Measurements from ENCODE around the gene E2F4. TPM values are rescaled to one million over a fixed set of nuclear protein-coding genes. Genes with fewer than 3 reads are reported as not detected.
A peak's percentile ranks its signal among the peaks of the same experiment; 100 is the strongest.

The E2F4 gene
- total and polyA plus RNA-seq, 2 donors (not counting 1 experiment from before 2014, with no cell fraction given) = 42.4 to 59.9 TPM

- TF ChIP-seq CTCF (conservative IDR thresholded peaks at IDR 0.05 in 1 of 2, IDR thresholded peaks at IDR 0.05 in 1 of 2; ENCODE audit: low read depth in 1 of 2, low read length in 2 of 2) = no peak
- TF ChIP-seq EZH2 (IDR thresholded peaks at IDR 0.05; ENCODE audit: low read length, missing control alignments) = no peak
- peaks cover 27% of the 10 kb centered on the region for H3K79me2 ChIP-seq (ENCODE audit: control insufficient read depth, insufficient read depth, low read length)
- peak overlapping the region; percentile 49 to 93 (median 88) for H3K4me3 ChIP-seq (replicated peaks in 1 of 4; ENCODE audit: control extremely low read depth in 1 of 4, insufficient read depth in 1 of 4, low read depth in 3 of 4, low read length in 4 of 4)
Observed at GRCh38 chr16:67192781-67193361, 916 bp downstream of the E2F4 start.

GRCh38 chr16:67193536-67193935 is 1.6 kb downstream of the E2F4 start:
- H3K27me3 ChIP-seq (ENCODE audit: control insufficient read depth, insufficient read depth, low read length) = no peaks in the 10 kb centered on the region
- H3K4me2 ChIP-seq (ENCODE audit: extremely low read depth, insufficient read depth, low read length) = peak overlapping the region; percentile 65
- H3K36me3 ChIP-seq (ENCODE audit: control insufficient read depth, insufficient read depth, low read length) = peaks cover 30% of the 10 kb centered on the region
- no peak overlapping the region for H3K9ac ChIP-seq (ENCODE audit: insufficient read depth, low read length)
- no peak overlapping the region for H3K27ac ChIP-seq (ENCODE audit: insufficient read depth, low read length)
- H3K79me2 ChIP-seq (ENCODE audit: control insufficient read depth, insufficient read depth, low read length) = peaks cover 27% of the 10 kb centered on the region
- no peak for DNase-seq (ENCODE audit: low read depth in 2 of 2)
- peaks cover 19% of the 10 kb centered on the region for H3K4me1 ChIP-seq (ENCODE audit: control insufficient read depth, extremely low read depth, insufficient read depth, low read length)
- H4K20me1 ChIP-seq (ENCODE audit: control insufficient read depth, extremely low read depth, insufficient read depth, low read length) = no peaks in the 10 kb centered on the region
- H3K4me3 ChIP-seq (replicated peaks in 1 of 4; ENCODE audit: control extremely low read depth in 1 of 4, insufficient read depth in 1 of 4, low read depth in 3 of 4, low read length in 4 of 4) = peak overlapping the region in 3 of 4 experiments; percentile 82 to 93 (median 93)
- H3K9me3 ChIP-seq (ENCODE audit: control insufficient read depth, insufficient read depth, low read depth, low read length) = no peaks in the 10 kb centered on the region
- TF ChIP-seq EZH2 (IDR thresholded peaks at IDR 0.05; ENCODE audit: low read length, missing control alignments) = no peak
- no peak for TF ChIP-seq CTCF (conservative IDR thresholded peaks at IDR 0.05 in 1 of 2, IDR thresholded peaks at IDR 0.05 in 1 of 2; ENCODE audit: low read depth in 1 of 2, low read length in 2 of 2)
- H2AFZ ChIP-seq (ENCODE audit: low read length) = no peak overlapping the region

More at GRCh38 chr16:67192781-67193361, 916 bp downstream of the E2F4 start:
- H2AFZ ChIP-seq (ENCODE audit: low read length) = no peak overlapping the region
- H3K27me3 ChIP-seq (ENCODE audit: control insufficient read depth, insufficient read depth, low read length) = no peaks in the 10 kb centered on the region
- no peaks in the 10 kb centered on the region for H3K9me3 ChIP-seq (ENCODE audit: control insufficient read depth, insufficient read depth, low read depth, low read length)
- H3K27ac ChIP-seq (ENCODE audit: insufficient read depth, low read length) = peak overlapping the region; percentile 60
- no peak for DNase-seq (ENCODE audit: low read depth in 2 of 2)
- no peaks in the 10 kb centered on the region for H4K20me1 ChIP-seq (ENCODE audit: control insufficient read depth, extremely low read depth, insufficient read depth, low read length)
- H3K4me2 ChIP-seq (ENCODE audit: extremely low read depth, insufficient read depth, low read length) = peak overlapping the region; percentile 65
- H3K9ac ChIP-seq (ENCODE audit: insufficient read depth, low read length) = peak overlapping the region; percentile 82
- H3K36me3 ChIP-seq (ENCODE audit: control insufficient read depth, insufficient read depth, low read length) = peaks cover 28% of the 10 kb centered on the region
- H3K4me1 ChIP-seq (ENCODE audit: control insufficient read depth, extremely low read depth, insufficient read depth, low read length) = peaks cover 19% of the 10 kb centered on the region

- TF ChIP-seq CTCF (conservative IDR thresholded peaks at IDR 0.05 in 1 of 2, IDR thresholded peaks at IDR 0.05 in 1 of 2; ENCODE audit: low read depth in 1 of 2, low read length in 2 of 2) = no peak
- TF ChIP-seq EZH2 (IDR thresholded peaks at IDR 0.05; ENCODE audit: low read length, missing control alignments) = no peak
- H3K27ac ChIP-seq (ENCODE audit: insufficient read depth, low read length) = no peak overlapping the region
- H3K4me2 ChIP-seq (ENCODE audit: extremely low read depth, insufficient read depth, low read length) = no peak overlapping the region
Observed at GRCh38 chr16:67194260-67194659, 2.3 kb downstream of the E2F4 start.

More at GRCh38 chr16:67194260-67194659, 2.3 kb downstream of the E2F4 start:
- Histone ChIP-seq H3K9me3 (ENCODE audit: control insufficient read depth, insufficient read depth, low read depth, low read length) (no peaks in the 10 kb centered on the region), H3K4me3 (replicated peaks in 1 of 4; ENCODE audit: control extremely low read depth in 1 of 4, insufficient read depth in 1 of 4, low read depth in 3 of 4, low read length in 4 of 4) (no peak overlapping the region), H4K20me1 (ENCODE audit: control insufficient read depth, extremely low read depth, insufficient read depth, low read length) (no peaks in the 10 kb centered on the region), H3K4me1 (ENCODE audit: control insufficient read depth, extremely low read depth, insufficient read depth, low read length) (peaks cover 19% of the 10 kb centered on the region), H3K79me2 (ENCODE audit: control insufficient read depth, insufficient read depth, low read length) (peaks cover 27% of the 10 kb centered on the region), H3K27me3 (ENCODE audit: control insufficient read depth, insufficient read depth, low read length) (no peaks in the 10 kb centered on the region), H3K36me3 (ENCODE audit: control insufficient read depth, insufficient read depth, low read length) (peaks cover 30% of the 10 kb centered on the region), H3K9ac (ENCODE audit: insufficient read depth, low read length) (no peak overlapping the region), H2AFZ (ENCODE audit: low read length) (no peak overlapping the region)
- DNase-seq (ENCODE audit: low read depth in 2 of 2) = no peak
